HG03045 (cell line): ENCODE measurements around the gene MTM1.

ENCODE experiments used
- ATAC-seq: cut with Tn5 transposase; IDR thresholded peaks from one replicate; pipeline ENCODE4 v1.9.1; 2021; ENCODE audit warnings: mild to moderate bottlenecking, moderate library complexity; ENCODE audit not compliant: unreplicated experiment

MTM1 gene

GRCh38 chrX:150701377-150701776 is 133.0 kb downstream of the MTM1 start:
- ATAC-seq, result no peak

GRCh38 chrX:150702966-150703694 is 134.7 kb downstream of the MTM1 start:
- ATAC-seq, result no peak

GRCh38 chrX:150703695-150703974 is 135.2 kb downstream of the MTM1 start:
- no peak for ATAC-seq

GRCh38 chrX:150704030-150704613 is 135.7 kb downstream of the MTM1 start:
- no peak for ATAC-seq

- ATAC-seq, result no peak
Observed at GRCh38 chrX:150712619-150713018, 144.2 kb downstream of the MTM1 start.

GRCh38 chrX:150715184-150715583 is 146.8 kb downstream of the MTM1 start:
- ATAC-seq, result no peak

GRCh38 chrX:150719621-150720020 is 151.2 kb downstream of the MTM1 start:
- ATAC-seq, result no peak
